ENCODE results near the gene ACLY. TPM values are rescaled to one million over a fixed set of nuclear protein-coding genes. Genes with fewer than 3 reads are reported as not detected.

Gene ACLY
- total and polyA plus RNA-seq, 2 of the 13 experiments (the other 11 are each of a cell fraction or from before 2014, with no cell fraction given): 111 to 218 TPM

- TF ChIP-seq GLMP (CRISPR knock-in tag; IDR thresholded peaks at IDR 0.05; ENCODE audit: borderline replicate concordance): no peak
- TF ChIP-seq PAX8 (CRISPR knock-in tag; IDR thresholded peaks at IDR 0.05; ENCODE audit: borderline replicate concordance): no peak
- no peak for TF ChIP-seq ETV6 (CRISPR knock-in tag; conservative IDR thresholded peaks at IDR 0.05)
- TF ChIP-seq ZNF567 (CRISPR knock-in tag; IDR thresholded peaks at IDR 0.05; ENCODE audit: borderline replicate concordance): no peak
- 0 out of 2 replicates have a peak, but pooled peaks have one; percentile 33 for TF ChIP-seq ZBTB20 (CRISPR knock-in tag; IDR thresholded peaks at IDR 0.05; ENCODE audit: borderline replicate concordance, low read depth)
- TF ChIP-seq CSRNP2 (CRISPR knock-in tag; conservative IDR thresholded peaks at IDR 0.05; ENCODE audit: low read depth): no peak
- peak; percentile 71; the same call in 1 of the 2 replicates for TF ChIP-seq SNAPC2 (CRISPR knock-in tag; IDR thresholded peaks at IDR 0.05)
- no peak; the same call in 1 of the 2 replicates for TF ChIP-seq ZNF589 (CRISPR knock-in tag; conservative IDR thresholded peaks at IDR 0.05)
- peak; percentile 72 for TF ChIP-seq PPARG (CRISPR knock-in tag; conservative IDR thresholded peaks at IDR 0.05)
- no peak for TF ChIP-seq PBX3 (CRISPR knock-in tag; IDR thresholded peaks at IDR 0.05; ENCODE audit: borderline replicate concordance)
- TF ChIP-seq SPEN (CRISPR knock-in tag; IDR thresholded peaks at IDR 0.05; ENCODE audit: low read depth): peak; percentile 75; the same call in 1 of the 2 replicates
- TF ChIP-seq SP140L (CRISPR knock-in tag; IDR thresholded peaks at IDR 0.05; ENCODE audit: borderline replicate concordance): no peak
- TF ChIP-seq GABPB1 (CRISPR knock-in tag; IDR thresholded peaks at IDR 0.05): peak; percentile 62
- TF ChIP-seq ZNF274 (CRISPR knock-in tag; IDR thresholded peaks at IDR 0.05): peak; percentile 72
- peak; percentile 97 for TF ChIP-seq PHF21A (CRISPR knock-in tag; IDR thresholded peaks at IDR 0.05)
- TF ChIP-seq ZFP36L2 (CRISPR knock-in tag; IDR thresholded peaks at IDR 0.05): no peak; the same call in 1 of the 2 replicates
- no peak for TF ChIP-seq ZNF740 (CRISPR knock-in tag; IDR thresholded peaks at IDR 0.05)
Observed at GRCh38 chr17:41907633-41908539, 10.9 kb downstream of the ACLY start (continued).

All from HepG2 (cell line).